ENCODE results near the gene FAM78A. TPM values are rescaled to one million over a fixed set of nuclear protein-coding genes. Genes with fewer than 3 reads are reported as not detected.

Gene FAM78A
- polyA plus RNA-seq, 1 experiment, result 0.40 TPM

DNA sequence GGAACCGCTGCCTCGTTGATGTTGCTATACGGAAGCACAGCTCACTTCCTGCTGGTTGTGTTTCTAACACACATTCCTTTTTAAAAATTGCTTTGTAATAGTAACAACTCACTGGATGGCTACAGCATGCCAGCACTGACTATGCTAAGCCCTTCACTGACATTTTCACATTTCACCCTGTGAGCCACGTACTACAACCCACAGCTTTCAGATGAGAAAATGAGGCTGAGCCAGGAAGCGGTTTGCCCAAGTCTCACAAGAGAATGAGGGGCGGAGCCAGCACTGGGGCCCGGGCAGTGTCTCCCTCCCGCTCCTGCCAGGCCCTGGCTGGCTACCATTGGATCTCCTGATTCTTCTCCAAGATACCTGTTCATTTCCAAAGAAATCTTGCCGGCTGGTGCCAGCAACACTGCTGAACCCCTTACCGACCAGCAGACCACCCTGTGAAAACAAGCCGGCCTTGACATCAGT, 38.3 kb downstream of the FAM78A start:
- CTCF ChIA-PET, result interaction anchor here (0.7 kb wide), 1 partner anchor 60 kb away, joined by 3 read pairs; no protein-coding TSS in a partner anchor
- Histone ChIP-seq H3K4me3 (ENCODE audit: low read depth, low read length) (no peak overlapping the region), H3K27ac (ENCODE audit: low read depth, low read length) (peak overlapping the region; percentile 87), H3K9me3 (ENCODE audit: control insufficient read depth, insufficient read depth, low read length) (no peaks in the 10 kb centered on the region), H3K27me3 (ENCODE audit: control insufficient read depth, insufficient read depth, low read length) (no peaks in the 10 kb centered on the region)
- POLR2A ChIA-PET, result interaction anchor here (1.0 to 1.5 kb wide), 2 partner anchors 14 to 18 kb away, joined by 3 to 5 read pairs; no protein-coding TSS in a partner anchor
- peak; percentile 49 for DNase-seq (ENCODE audit: low read depth, low spot score)
- TF ChIP-seq, protein P1, sequence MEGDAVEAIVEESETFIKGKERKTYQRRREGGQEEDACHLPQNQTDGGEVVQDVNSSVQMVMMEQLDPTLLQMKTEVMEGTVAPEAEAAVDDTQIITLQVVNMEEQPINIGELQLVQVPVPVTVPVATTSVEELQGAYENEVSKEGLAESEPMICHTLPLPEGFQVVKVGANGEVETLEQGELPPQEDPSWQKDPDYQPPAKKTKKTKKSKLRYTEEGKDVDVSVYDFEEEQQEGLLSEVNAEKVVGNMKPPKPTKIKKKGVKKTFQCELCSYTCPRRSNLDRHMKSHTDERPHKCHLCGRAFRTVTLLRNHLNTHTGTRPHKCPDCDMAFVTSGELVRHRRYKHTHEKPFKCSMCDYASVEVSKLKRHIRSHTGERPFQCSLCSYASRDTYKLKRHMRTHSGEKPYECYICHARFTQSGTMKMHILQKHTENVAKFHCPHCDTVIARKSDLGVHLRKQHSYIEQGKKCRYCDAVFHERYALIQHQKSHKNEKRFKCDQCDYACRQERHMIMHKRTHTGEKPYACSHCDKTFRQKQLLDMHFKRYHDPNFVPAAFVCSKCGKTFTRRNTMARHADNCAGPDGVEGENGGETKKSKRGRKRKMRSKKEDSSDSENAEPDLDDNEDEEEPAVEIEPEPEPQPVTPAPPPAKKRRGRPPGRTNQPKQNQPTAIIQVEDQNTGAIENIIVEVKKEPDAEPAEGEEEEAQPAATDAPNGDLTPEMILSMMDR (IDR thresholded peaks at IDR 0.05; ENCODE audit: low read depth, low read length), result no peak

DNA sequence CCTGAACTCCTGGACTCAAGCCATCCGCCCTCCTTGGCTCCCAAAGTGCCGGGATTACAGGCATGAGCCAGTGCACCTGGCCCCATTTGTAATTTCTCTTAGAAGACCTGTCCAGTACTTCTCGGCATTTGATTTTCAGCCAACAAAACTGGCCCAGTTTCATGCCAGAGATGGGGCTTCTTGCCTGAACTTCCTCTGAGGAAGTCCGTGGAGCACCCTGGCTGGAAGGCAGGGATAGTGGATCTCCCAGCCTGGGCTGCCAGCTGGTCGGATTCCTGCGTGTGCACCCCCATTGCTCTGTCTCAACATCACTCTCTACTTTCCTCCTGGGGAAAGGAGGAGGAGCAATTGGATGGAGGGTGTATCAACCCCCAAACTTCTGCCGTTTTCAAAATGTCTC, 39.0 kb downstream of the FAM78A start:
- TF ChIP-seq, protein P1 (IDR thresholded peaks at IDR 0.05; ENCODE audit: low read depth, low read length), result no peak
- DNase-seq (ENCODE audit: low read depth, low spot score), result no peak
- Histone ChIP-seq H3K9me3 (ENCODE audit: control insufficient read depth, insufficient read depth, low read length) (no peaks in the 10 kb centered on the region), H3K4me3 (ENCODE audit: low read depth, low read length) (no peak overlapping the region), H3K27ac (ENCODE audit: low read depth, low read length) (no peak overlapping the region), H3K27me3 (ENCODE audit: control insufficient read depth, insufficient read depth, low read length) (no peaks in the 10 kb centered on the region)
- ChIA-PET POLR2A (no interaction called here), CTCF (interaction anchor here (0.7 kb wide), 1 partner anchor 59 kb away, joined by 3 read pairs; no protein-coding TSS in a partner anchor)

DNA sequence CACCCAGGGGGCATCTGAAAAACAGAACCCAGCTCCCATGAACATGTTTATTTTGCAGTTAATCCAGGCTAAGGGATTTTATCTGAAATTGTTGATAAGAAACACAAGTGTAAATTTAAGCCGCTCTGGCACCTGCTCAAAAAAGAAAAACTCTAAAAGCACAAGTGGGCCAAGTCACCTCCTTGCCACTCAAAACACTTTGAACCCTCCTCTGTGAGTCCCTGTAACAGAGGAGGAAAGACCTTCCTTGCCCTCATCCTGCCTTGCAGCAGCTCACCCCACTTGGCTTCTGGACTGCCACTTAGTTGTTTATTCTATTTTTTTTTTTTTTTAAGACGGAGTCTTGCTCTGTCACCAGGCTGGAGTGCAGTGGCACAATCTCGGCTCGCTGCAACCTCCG, 39.5 kb downstream of the FAM78A start:
- no peak for DNase-seq (ENCODE audit: low read depth, low spot score)
- Histone ChIP-seq H3K27ac (ENCODE audit: low read depth, low read length) (no peak overlapping the region), H3K4me3 (ENCODE audit: low read depth, low read length) (no peak overlapping the region), H3K9me3 (ENCODE audit: control insufficient read depth, insufficient read depth, low read length) (no peaks in the 10 kb centered on the region), H3K27me3 (ENCODE audit: control insufficient read depth, insufficient read depth, low read length) (no peaks in the 10 kb centered on the region)
- ChIA-PET POLR2A (no interaction called here), CTCF (no interaction called here)
- TF ChIP-seq, protein P1 (IDR thresholded peaks at IDR 0.05; ENCODE audit: low read depth, low read length), result no peak

DNA sequence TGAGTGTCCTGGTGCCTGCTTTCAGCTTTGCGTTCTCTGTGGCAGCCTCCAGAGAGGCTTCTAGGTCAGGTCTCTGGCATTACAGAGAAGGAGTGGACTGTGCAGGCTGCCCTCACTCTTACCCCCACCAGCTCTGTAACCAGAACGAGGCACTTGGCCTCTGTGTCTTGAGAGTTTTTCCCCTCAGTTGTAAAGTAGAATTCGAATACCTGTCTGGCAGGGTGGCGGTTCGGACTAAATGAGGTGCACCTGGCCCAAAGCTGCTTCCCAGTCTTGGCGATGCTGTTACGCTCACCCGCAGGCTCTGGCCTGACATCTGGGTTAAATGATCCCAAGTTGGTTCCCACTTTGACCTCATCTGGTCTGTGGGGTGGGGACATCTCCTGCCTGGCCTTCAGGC, 40.1 kb downstream of the FAM78A start:
- no peak for DNase-seq (ENCODE audit: low read depth, low spot score)
- Histone ChIP-seq H3K27ac (ENCODE audit: low read depth, low read length) (no peak overlapping the region), H3K4me3 (ENCODE audit: low read depth, low read length) (no peak overlapping the region), H3K27me3 (ENCODE audit: control insufficient read depth, insufficient read depth, low read length) (no peaks in the 10 kb centered on the region), H3K9me3 (ENCODE audit: control insufficient read depth, insufficient read depth, low read length) (no peaks in the 10 kb centered on the region)
- POLR2A ChIA-PET, result no interaction called here
- TF ChIP-seq, protein P1 (IDR thresholded peaks at IDR 0.05; ENCODE audit: low read depth, low read length), result no peak
- CTCF ChIA-PET, result interaction anchor here (0.5 kb wide), 1 partner anchor 78 kb away, joined by 4 read pairs; no protein-coding TSS in a partner anchor

DNA sequence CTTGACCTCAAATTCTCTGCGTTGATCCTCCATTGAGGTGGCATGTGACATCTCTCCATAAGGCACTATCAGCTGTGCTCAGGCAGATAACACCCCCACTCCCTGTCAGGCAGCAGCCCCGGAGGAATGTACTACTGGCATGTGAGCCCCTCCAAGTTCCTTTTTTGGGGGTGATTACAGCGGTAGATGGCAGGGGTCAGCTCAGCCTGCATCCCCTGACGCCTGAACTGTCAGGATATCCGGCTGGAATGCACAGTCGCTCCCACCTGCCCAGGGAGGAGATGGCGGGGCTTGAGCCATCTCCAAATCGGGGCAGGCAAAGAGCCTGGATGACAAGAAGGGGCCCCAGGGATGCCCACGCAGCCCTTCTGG, 40.8 kb downstream of the FAM78A start:
- Histone ChIP-seq H3K27me3 (ENCODE audit: control insufficient read depth, insufficient read depth, low read length) (no peaks in the 10 kb centered on the region), H3K27ac (ENCODE audit: low read depth, low read length) (no peak overlapping the region), H3K4me3 (ENCODE audit: low read depth, low read length) (no peak overlapping the region), H3K9me3 (ENCODE audit: control insufficient read depth, insufficient read depth, low read length) (no peaks in the 10 kb centered on the region)
- TF ChIP-seq, protein P1 (IDR thresholded peaks at IDR 0.05; ENCODE audit: low read depth, low read length), result no peak
- CTCF ChIA-PET, result interaction anchor here (0.7 kb wide), 1 partner anchor 114 kb away, joined by 3 read pairs; no protein-coding TSS in a partner anchor
- POLR2A ChIA-PET, result no interaction called here
- DNase-seq (ENCODE audit: low read depth, low spot score), result no peak

Data from AG04450 (cell line).